ENCODE results near the gene TMCC3. TPM values are rescaled to one million over a fixed set of nuclear protein-coding genes. Genes with fewer than 3 reads are reported as not detected.
A peak's percentile ranks its signal among the peaks of the same experiment; 100 is the strongest.

The TMCC3 gene
- total RNA-seq, 1 experiment from 2014 or later: 1.9 TPM

- Mint-ChIP-seq H3K27me3 (ENCODE audit: insufficient read depth, unreplicated experiment) (no peaks in the 10 kb centered on the region), H3K9me3 (ENCODE audit: unreplicated experiment) (peaks cover 7% of the 10 kb centered on the region), H3K36me3 (ENCODE audit: insufficient read depth, unreplicated experiment) (no peaks in the 10 kb centered on the region), H3K27ac (ENCODE audit: low read depth, unreplicated experiment) (no peak overlapping the region), H3K4me1 (ENCODE audit: insufficient read depth, unreplicated experiment) (peaks cover 31% of the 10 kb centered on the region), H3K4me3 (ENCODE audit: unreplicated experiment) (no peak overlapping the region)
- ChIA-PET POLR2A (no interaction called here), CTCF (interaction anchor here (0.7 to 1.0 kb wide), 2 partner anchors 9 kb away, joined by 3 to 4 read pairs; no protein-coding TSS in a partner anchor)
- BruUV-seq (replicated peaks): no TSS peak
- no peak for TF ChIP-seq CTCF (IDR thresholded peaks at IDR 0.05; ENCODE audit: unreplicated experiment)
- DNase-seq (ENCODE audit: unreplicated experiment): no peak
- intact Hi-C loops (cut with micrococcal nuclease): no loop called here
These were observed 94.7 kb downstream of the TMCC3 start for GRCh38 chr12:94555687-94556086.

GRCh38 chr12:94553875-94554274, 96.5 kb downstream of the TMCC3 start:
- ChIA-PET CTCF (interaction anchor here (0.5 to 0.6 kb wide), 2 partner anchors 14 to 430 kb away, joined by 3 read pairs; no protein-coding TSS in a partner anchor), POLR2A (no interaction called here)
- TF ChIP-seq CTCF (IDR thresholded peaks at IDR 0.05; ENCODE audit: unreplicated experiment): no peak
- BruUV-seq (replicated peaks): no TSS peak
- H3K27ac Mint-ChIP-seq (ENCODE audit: low read depth, unreplicated experiment): no peak overlapping the region
- H3K4me1 Mint-ChIP-seq (ENCODE audit: insufficient read depth, unreplicated experiment): peaks cover 18% of the 10 kb centered on the region
- H3K36me3 Mint-ChIP-seq (ENCODE audit: insufficient read depth, unreplicated experiment): no peaks in the 10 kb centered on the region
- no peaks in the 10 kb centered on the region for H3K27me3 Mint-ChIP-seq (ENCODE audit: insufficient read depth, unreplicated experiment)
- no peak overlapping the region for H3K4me3 Mint-ChIP-seq (ENCODE audit: unreplicated experiment)
- DNase-seq (ENCODE audit: unreplicated experiment): no peak
- intact Hi-C loops (cut with micrococcal nuclease): loop anchor here (5.0 kb wide), 1 partner anchor 48 kb away; no protein-coding TSS in a partner anchor
- peaks cover 7% of the 10 kb centered on the region for H3K9me3 Mint-ChIP-seq (ENCODE audit: unreplicated experiment)

GRCh38 chr12:94553130-94553519, 97.2 kb downstream of the TMCC3 start:
- H3K9me3 Mint-ChIP-seq (ENCODE audit: unreplicated experiment): peaks cover 7% of the 10 kb centered on the region
- no peaks in the 10 kb centered on the region for H3K36me3 Mint-ChIP-seq (ENCODE audit: insufficient read depth, unreplicated experiment)
- BruUV-seq (replicated peaks): no TSS peak
- H3K4me3 Mint-ChIP-seq (ENCODE audit: unreplicated experiment): no peak overlapping the region
- ChIA-PET POLR2A (no interaction called here), CTCF (interaction anchor here (0.6 kb wide), 1 partner anchor 15 kb away, joined by 3 read pairs; no protein-coding TSS in a partner anchor)
- intact Hi-C loops (cut with micrococcal nuclease): loop anchor here (5.0 kb wide), 1 partner anchor 49 kb away; no protein-coding TSS in a partner anchor
- H3K4me1 Mint-ChIP-seq (ENCODE audit: insufficient read depth, unreplicated experiment): peaks cover 18% of the 10 kb centered on the region
- peak overlapping the region; percentile 46 for H3K27ac Mint-ChIP-seq (ENCODE audit: low read depth, unreplicated experiment)
- no peak for TF ChIP-seq CTCF (IDR thresholded peaks at IDR 0.05; ENCODE audit: unreplicated experiment)
- H3K27me3 Mint-ChIP-seq (ENCODE audit: insufficient read depth, unreplicated experiment): no peaks in the 10 kb centered on the region
- peak; percentile 87 for DNase-seq (ENCODE audit: unreplicated experiment)

GRCh38 chr12:94551810-94552209, 98.5 kb downstream of the TMCC3 start:
- peaks cover 7% of the 10 kb centered on the region for H3K9me3 Mint-ChIP-seq (ENCODE audit: unreplicated experiment)
- CTCF ChIA-PET: interaction anchor here (0.5 to 0.9 kb wide), 5 partner anchors 19 to 339 kb away, joined by 3 read pairs; no protein-coding TSS in a partner anchor
- H3K4me3 Mint-ChIP-seq (ENCODE audit: unreplicated experiment): no peak overlapping the region
- no peak for TF ChIP-seq CTCF (IDR thresholded peaks at IDR 0.05; ENCODE audit: unreplicated experiment)
- intact Hi-C loops (cut with micrococcal nuclease): loop anchor here (5.0 kb wide), 1 partner anchor 50 kb away; no protein-coding TSS in a partner anchor
- no peak overlapping the region for H3K27ac Mint-ChIP-seq (ENCODE audit: low read depth, unreplicated experiment)
- H3K4me1 Mint-ChIP-seq (ENCODE audit: insufficient read depth, unreplicated experiment): peaks cover 18% of the 10 kb centered on the region
- peaks cover 10% of the 10 kb centered on the region for H3K36me3 Mint-ChIP-seq (ENCODE audit: insufficient read depth, unreplicated experiment)
- no TSS peak for BruUV-seq (replicated peaks)
- DNase-seq (ENCODE audit: unreplicated experiment): no peak
- no peaks in the 10 kb centered on the region for H3K27me3 Mint-ChIP-seq (ENCODE audit: insufficient read depth, unreplicated experiment)
- POLR2A ChIA-PET: interaction anchor here (0.5 to 0.6 kb wide), 2 partner anchors 253 to 360 kb away, joined by 3 read pairs; no protein-coding TSS in a partner anchor

Data from MCF 10A (cell line).